Measurements from ENCODE around the gene STIMATE.

DNA sequence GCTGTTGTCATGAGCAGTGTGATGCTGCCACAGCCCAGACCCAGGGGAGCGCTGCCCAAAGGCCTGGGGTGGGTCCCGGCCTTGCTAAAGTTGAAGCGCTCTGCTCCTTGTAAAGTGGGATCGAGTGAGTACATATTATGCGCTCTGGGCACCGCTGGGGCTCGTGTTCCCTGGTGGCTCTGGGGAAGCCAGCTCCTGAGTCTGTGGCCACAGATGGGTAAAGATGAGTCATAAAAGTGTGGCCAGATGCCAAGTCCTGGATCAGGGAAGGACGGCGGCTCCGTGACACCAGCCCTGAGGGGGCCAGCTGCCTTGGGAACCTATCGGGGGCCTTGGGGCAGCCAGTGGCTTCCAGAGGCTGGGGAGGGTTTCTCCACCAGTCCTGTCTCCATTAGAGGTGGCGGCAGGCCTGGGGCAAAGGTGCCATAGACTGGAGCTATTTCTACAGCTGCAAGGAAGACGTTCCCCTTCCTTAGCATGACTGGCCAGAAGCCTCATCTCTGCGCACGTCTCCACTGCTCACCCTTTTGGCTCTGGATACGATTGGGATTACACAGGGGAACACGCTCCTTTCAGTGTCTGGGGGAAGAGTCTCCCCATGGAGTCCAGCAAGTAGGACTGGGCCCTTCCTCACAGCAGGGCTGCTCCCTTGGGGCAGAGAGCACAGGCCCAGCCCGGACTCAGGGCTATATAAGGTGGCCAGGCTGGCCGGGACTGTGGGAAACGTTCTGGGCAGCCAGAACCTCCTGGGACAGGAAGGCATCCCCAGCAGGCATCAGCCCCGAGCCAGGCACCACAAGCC lies 65.6 kb downstream of the STIMATE start:
- TF ChIP-seq, protein P1, sequence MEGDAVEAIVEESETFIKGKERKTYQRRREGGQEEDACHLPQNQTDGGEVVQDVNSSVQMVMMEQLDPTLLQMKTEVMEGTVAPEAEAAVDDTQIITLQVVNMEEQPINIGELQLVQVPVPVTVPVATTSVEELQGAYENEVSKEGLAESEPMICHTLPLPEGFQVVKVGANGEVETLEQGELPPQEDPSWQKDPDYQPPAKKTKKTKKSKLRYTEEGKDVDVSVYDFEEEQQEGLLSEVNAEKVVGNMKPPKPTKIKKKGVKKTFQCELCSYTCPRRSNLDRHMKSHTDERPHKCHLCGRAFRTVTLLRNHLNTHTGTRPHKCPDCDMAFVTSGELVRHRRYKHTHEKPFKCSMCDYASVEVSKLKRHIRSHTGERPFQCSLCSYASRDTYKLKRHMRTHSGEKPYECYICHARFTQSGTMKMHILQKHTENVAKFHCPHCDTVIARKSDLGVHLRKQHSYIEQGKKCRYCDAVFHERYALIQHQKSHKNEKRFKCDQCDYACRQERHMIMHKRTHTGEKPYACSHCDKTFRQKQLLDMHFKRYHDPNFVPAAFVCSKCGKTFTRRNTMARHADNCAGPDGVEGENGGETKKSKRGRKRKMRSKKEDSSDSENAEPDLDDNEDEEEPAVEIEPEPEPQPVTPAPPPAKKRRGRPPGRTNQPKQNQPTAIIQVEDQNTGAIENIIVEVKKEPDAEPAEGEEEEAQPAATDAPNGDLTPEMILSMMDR (IDR thresholded peaks at IDR 0.05): no peak
- TF ChIP-seq POLR2A (IDR thresholded peaks at IDR 0.05) (no peak), POLR2AphosphoS5 (IDR thresholded peaks at IDR 0.05) (no peak), EP300 (IDR thresholded peaks at IDR 0.05) (no peak)
